Neural progenitor cell (in vitro differentiated cells): ENCODE data around the gene PKDCC. TPM values are rescaled to one million over a fixed set of nuclear protein-coding genes. Genes with fewer than 3 reads are reported as not detected.

Source experiments
- DNase-seq: peaks from one replicate; pipeline ENCODE4 v3.0.0-alpha.2; 2016; ENCODE audit warnings: low spot score
- H2AFZ ChIP-seq: fragments of 200-600 bp; sonication (generic); replicated peaks from 2 replicates; pipeline ENCODE4 v1.6.1; 2016; ENCODE audit warnings: antibody characterized with exemption
- H3F3A ChIP-seq: fragments of 200-600 bp; sonication (generic); 2 replicates; pipeline ENCODE4 v1.6.1; 2016; ENCODE audit warnings: antibody characterized with exemption, low read depth
- H3K27ac ChIP-seq: fragments of 200-600 bp; sonication (generic); 2 replicates; pipeline ENCODE4 v1.5.1; 2016; ENCODE audit warnings: mild to moderate bottlenecking
- H3K27me3 ChIP-seq: fragments of 200-600 bp; sonication (generic); 2 replicates; pipeline ENCODE4 v1.6.1; 2016; ENCODE audit warnings: mild to moderate bottlenecking, moderate library complexity
- H3K36me3 ChIP-seq: fragments of 200-600 bp; sonication (generic); 2 replicates; pipeline ENCODE4 v1.5.1; 2016
- H3K4me1 ChIP-seq: fragments of 200-600 bp; sonication (generic); 2 replicates; pipeline ENCODE4 v1.6.1; 2016; ENCODE audit warnings: mixed run types
- H3K4me2 ChIP-seq: fragments of 200-600 bp; sonication (generic); 2 replicates; pipeline ENCODE4 v1.6.1; 2016
- H3K4me3 ChIP-seq: fragments of 200-600 bp; sonication (generic); 2 replicates; pipeline ENCODE4 v1.5.1; 2016
- H3K79me2 ChIP-seq: fragments of 200-600 bp; sonication (generic); 2 replicates; pipeline ENCODE4 v1.6.1; 2016; ENCODE audit warnings: low read depth
- H3K9ac ChIP-seq: fragments of 200-600 bp; sonication (generic); 2 replicates; pipeline ENCODE4 v1.6.1; 2016
- H3K9me3 ChIP-seq: fragments of 200-600 bp; sonication (generic); 2 replicates; pipeline ENCODE4 v1.5.1; 2016; ENCODE audit warnings: low read depth
- H4K20me1 ChIP-seq: fragments of 200-600 bp; sonication (generic); 2 replicates; pipeline ENCODE4 v1.6.1; 2016; ENCODE audit warnings: low read depth
- H3K27ac Mint-ChIP-seq: 3 replicates; pipeline ENCODE4 v1.8.0; 2021; ENCODE audit warnings: mixed read lengths
- H3K27me3 Mint-ChIP-seq: 2 replicates; pipeline ENCODE4 v1.8.0; 2022; ENCODE audit warnings: low read depth, mild to moderate bottlenecking, inconsistent platforms, moderate library complexity, mixed read lengths; ENCODE audit not compliant: insufficient read depth
- H3K36me3 Mint-ChIP-seq: 3 replicates; pipeline ENCODE4 v1.8.0; 2021; ENCODE audit warnings: mixed read lengths
- H3K4me1 Mint-ChIP-seq: 3 replicates; pipeline ENCODE4 v1.8.0; 2021; ENCODE audit warnings: mixed read lengths
- H3K4me3 Mint-ChIP-seq: 3 replicates; pipeline ENCODE4 v1.8.0; 2021; ENCODE audit warnings: mild to moderate bottlenecking, moderate library complexity, mixed read lengths
- H3K9me3 Mint-ChIP-seq: 3 replicates; pipeline ENCODE4 v1.8.0; 2020; ENCODE audit warnings: mixed read lengths
- CTCF ChIP-seq: fragments of 200-600 bp; sonication (generic); IDR thresholded peaks from 2 replicates; pipeline ENCODE4 v1.5.1; 2017; ENCODE audit warnings: antibody characterized with exemption, mild to moderate bottlenecking
- EZH2 ChIP-seq: fragments of 200-600 bp; sonication (generic); IDR thresholded peaks from 2 replicates; pipeline ENCODE4 v1.6.1; 2017; ENCODE audit warnings: antibody characterized with exemption, mild to moderate bottlenecking, moderate library complexity
- EZH2phosphoT487 ChIP-seq: fragments of 200-600 bp; sonication (generic); IDR thresholded peaks from 2 replicates; pipeline ENCODE4 v1.6.1; 2017; ENCODE audit warnings: antibody characterized with exemption
- total RNA-seq: library from RNA; depleted of rRNA; stranded (reverse); fragments of >200 nt; gene quantifications from 2 replicates; pipeline ENCODE4 v1.2.3, GENCODE V29; 2015; ENCODE audit warnings: low replicate concordance

PKDCC gene
- total RNA-seq, 1 donor from 2014 or later: 70.4 TPM

GRCh38 chr2:42008241-42008921 is 39.4 kb upstream of the PKDCC start:
- Histone ChIP-seq H3K36me3 (no peaks in the 10 kb centered on the region), H2AFZ (no peak overlapping the region), H3K27ac (no peak overlapping the region), H3K4me3 (no peak overlapping the region), H3K79me2 (no peaks in the 10 kb centered on the region), H3K9ac (no peak overlapping the region), H3F3A (peaks cover 7% of the 10 kb centered on the region), H4K20me1 (no peaks in the 10 kb centered on the region), H3K4me1 (peaks cover 5% of the 10 kb centered on the region), H3K4me2 (no peak overlapping the region), H3K9me3 (no peaks in the 10 kb centered on the region), H3K27me3 (no peaks in the 10 kb centered on the region)
- no peaks in the 10 kb centered on the region for H3K36me3 Mint-ChIP-seq
- DNase-seq: no peak
- TF ChIP-seq EZH2 (no peak), CTCF (no peak), EZH2phosphoT487 (no peak)
- H3K4me3 Mint-ChIP-seq: no peak overlapping the region
- H3K27ac Mint-ChIP-seq: peak overlapping the region; percentile 33
- peaks cover 8% of the 10 kb centered on the region for H3K27me3 Mint-ChIP-seq
- H3K9me3 Mint-ChIP-seq: peaks cover 17% of the 10 kb centered on the region
- H3K4me1 Mint-ChIP-seq: peaks cover 9% of the 10 kb centered on the region

- Histone ChIP-seq H2AFZ (no peak overlapping the region), H3K4me1 (peaks cover 5% of the 10 kb centered on the region), H3K36me3 (no peaks in the 10 kb centered on the region), H3K27ac (no peak overlapping the region), H3K4me2 (no peak overlapping the region), H4K20me1 (no peaks in the 10 kb centered on the region), H3F3A (peaks cover 7% of the 10 kb centered on the region), H3K4me3 (no peak overlapping the region), H3K9ac (no peak overlapping the region), H3K27me3 (no peaks in the 10 kb centered on the region), H3K9me3 (no peaks in the 10 kb centered on the region), H3K79me2 (no peaks in the 10 kb centered on the region)
- Mint-ChIP-seq H3K36me3 (no peaks in the 10 kb centered on the region), H3K9me3 (peaks cover 6% of the 10 kb centered on the region), H3K4me3 (no peak overlapping the region), H3K27ac (no peak overlapping the region), H3K4me1 (peaks cover 9% of the 10 kb centered on the region), H3K27me3 (peaks cover 6% of the 10 kb centered on the region)
- no peak for DNase-seq
- TF ChIP-seq CTCF (no peak), EZH2phosphoT487 (no peak), EZH2 (no peak)
Measured at GRCh38 chr2:42009657-42010580, 37.9 kb upstream of the PKDCC start.

- Histone ChIP-seq H3K79me2 (no peaks in the 10 kb centered on the region), H3K36me3 (no peaks in the 10 kb centered on the region), H3K9me3 (no peaks in the 10 kb centered on the region), H3K27ac (no peak overlapping the region), H2AFZ (no peak overlapping the region), H3F3A (peaks cover 3% of the 10 kb centered on the region), H4K20me1 (no peaks in the 10 kb centered on the region), H3K27me3 (no peaks in the 10 kb centered on the region), H3K4me2 (no peak overlapping the region), H3K9ac (no peak overlapping the region), H3K4me3 (no peak overlapping the region), H3K4me1 (no peaks in the 10 kb centered on the region)
- Mint-ChIP-seq H3K36me3 (no peaks in the 10 kb centered on the region), H3K27me3 (peaks cover 6% of the 10 kb centered on the region), H3K4me3 (no peak overlapping the region), H3K27ac (no peak overlapping the region), H3K4me1 (peaks cover 9% of the 10 kb centered on the region), H3K9me3 (peaks cover 8% of the 10 kb centered on the region)
- TF ChIP-seq EZH2: no peak
- no peak for TF ChIP-seq CTCF
- TF ChIP-seq EZH2phosphoT487: no peak
- no peak for DNase-seq
Measured at GRCh38 chr2:42010743-42011298, 37.0 kb upstream of the PKDCC start.
